GM18868 (cell line): ENCODE data around the gene IKZF2.

ENCODE experiments used
- ATAC-seq: cut with Tn5 transposase; IDR thresholded peaks from one replicate; pipeline ENCODE4 v1.9.1; 2021; ENCODE audit warnings: mild to moderate bottlenecking, moderate library complexity; ENCODE audit not compliant: unreplicated experiment

Gene IKZF2

GRCh38 chr2:212966884-212967283, 184.5 kb downstream of the IKZF2 start:
- ATAC-seq, result no peak

- ATAC-seq, result no peak
Observed at GRCh38 chr2:212962691-212963090, 188.7 kb downstream of the IKZF2 start.

- no peak for ATAC-seq
Observed at GRCh38 chr2:212961255-212961654, 190.2 kb downstream of the IKZF2 start.

GRCh38 chr2:212960336-212960735, 191.1 kb downstream of the IKZF2 start:
- ATAC-seq, result no peak

GRCh38 chr2:212959471-212960117, 191.8 kb downstream of the IKZF2 start:
- no peak for ATAC-seq

- peak; percentile 41 for ATAC-seq
Observed at GRCh38 chr2:212958757-212959295, 192.6 kb downstream of the IKZF2 start.

- ATAC-seq, result no peak
Observed at GRCh38 chr2:212958133-212958532, 193.3 kb downstream of the IKZF2 start.

GRCh38 chr2:212957624-212958023, 193.8 kb downstream of the IKZF2 start:
- peak; percentile 30 for ATAC-seq

GRCh38 chr2:212956665-212957607, 194.5 kb downstream of the IKZF2 start:
- no peak for ATAC-seq

GRCh38 chr2:212953170-212953920, 198.1 kb downstream of the IKZF2 start:
- peak; percentile 91 for ATAC-seq

GRCh38 chr2:212949786-212950185, 201.6 kb downstream of the IKZF2 start:
- no peak for ATAC-seq
